Activated naive CD4-positive, alpha-beta T cell treated with anti-CD3 and anti-CD28 coated beads, Interleukin-2, amount 50 U/mL, for 72 hours (primary cell): ENCODE measurements around the gene SLC5A10. TPM values are rescaled to one million over a fixed set of nuclear protein-coding genes. Genes with fewer than 3 reads are reported as not detected.
A peak's percentile ranks its signal among the peaks of the same experiment; 100 is the strongest.
"Not testable (repeated sequence)": the region's sequence is repeated elsewhere in the genome, so short reads cannot be mapped to it uniquely, and the experiment has no call there.

Experiments used
- ATAC-seq, 2 donors: fragments of 150-1000 bp; cut with Tn5 transposase; 2 replicates each; pipeline ENCODE4 v1.10.0; 2021; ENCODE audit warnings: mild to moderate bottlenecking in 2 of 2, moderate library complexity in 2 of 2
- DNase-seq, 2 donors: peaks; one replicate each; pipeline ENCODE4 v3.0.0; 2021 to 2022; ENCODE audit warnings: low spot score in 2 of 2
- H3K27ac Mint-ChIP-seq, 2 donors: one replicate each; pipeline ENCODE4 v1.8.0; 2022; ENCODE audit warnings: mild to moderate bottlenecking in 2 of 2, mixed read lengths in 2 of 2
- H3K36me3 Mint-ChIP-seq, 2 donors: one replicate each; pipeline ENCODE4 v1.8.0; 2022; ENCODE audit warnings: mixed read lengths in 2 of 2
- H3K9me3 Mint-ChIP-seq, 2 donors: one replicate each; pipeline ENCODE4 v1.8.0; 2022; ENCODE audit warnings: mixed read lengths in 2 of 2
- total RNA-seq, 2 donors: library from RNA; stranded (reverse); gene quantifications; one replicate each; pipeline ENCODE4 v1.2.3, GENCODE V29; 2022

SLC5A10 gene
- total RNA-seq, 2 donors from 2014 or later, result not detected

GRCh38 chr17:19055447-19055846, 103.5 kb downstream of the SLC5A10 start:
- ATAC-seq, result peak; percentile 97 to 98
- H3K9me3 Mint-ChIP-seq, DNase-seq, H3K27ac Mint-ChIP-seq, H3K36me3 Mint-ChIP-seq: not testable (repeated sequence)

- DNase-seq (peak; percentile 95 to 99), ATAC-seq (peak; percentile 61 to 66)
- not testable (repeated sequence) for H3K9me3 Mint-ChIP-seq, H3K36me3 Mint-ChIP-seq
- peak overlapping the region in 1 of 2 donors; percentile 95 for H3K27ac Mint-ChIP-seq
Observed at GRCh38 chr17:19062009-19062717, 110.2 kb downstream of the SLC5A10 start.

GRCh38 chr17:19062718-19063325, 110.9 kb downstream of the SLC5A10 start:
- ATAC-seq, result peak; percentile 74 to 83
- not testable (repeated sequence) for DNase-seq, H3K36me3 Mint-ChIP-seq, H3K9me3 Mint-ChIP-seq
- H3K27ac Mint-ChIP-seq, result peak overlapping the region; percentile 97 to 100

GRCh38 chr17:19063326-19063956, 111.5 kb downstream of the SLC5A10 start:
- not testable (repeated sequence) for H3K9me3 Mint-ChIP-seq, H3K36me3 Mint-ChIP-seq
- DNase-seq (peak; percentile 91 to 94), ATAC-seq (peak; percentile 33 to 64)
- peak overlapping the region; percentile 97 to 100 for H3K27ac Mint-ChIP-seq

GRCh38 chr17:19064378-19064777, 112.4 kb downstream of the SLC5A10 start:
- not testable (repeated sequence) for H3K36me3 Mint-ChIP-seq, ATAC-seq, H3K27ac Mint-ChIP-seq, H3K9me3 Mint-ChIP-seq, DNase-seq

- not testable (repeated sequence) for H3K27ac Mint-ChIP-seq, DNase-seq
Observed at GRCh38 chr17:19070318-19071168, 118.6 kb downstream of the SLC5A10 start.

More at GRCh38 chr17:19070318-19071168, 118.6 kb downstream of the SLC5A10 start:
- H3K9me3 Mint-ChIP-seq, H3K36me3 Mint-ChIP-seq: not testable (repeated sequence)
- ATAC-seq, result peak; percentile 97 to 98

Other genes with a start within 250 kb of the SLC5A10 start
- not detected for gene FBXW10, start 208.1 kb upstream of the SLC5A10 start, total RNA-seq
- gene TVP23B, start 171.0 kb upstream of the SLC5A10 start, total RNA-seq, result 10 to 100 TPM; 23.4 to 27.3 TPM
- 10 to 100 TPM; 28.1 to 45.4 TPM for gene PRPSAP2, start 94.0 kb upstream of the SLC5A10 start, total RNA-seq
- 10 to 100 TPM in 1 of 2 donors, 1 to 10 TPM in 1; 9.4 to 13.7 TPM for gene FAM83G, start 52.6 kb downstream of the SLC5A10 start, total RNA-seq
- gene GRAP, start 94.8 kb downstream of the SLC5A10 start, total RNA-seq, result 10 to 100 TPM; 12.7 to 13.7 TPM
- gene GRAPL, start 175.4 kb downstream of the SLC5A10 start, total RNA-seq, result 1 to 10 TPM; 8.1 to 9.4 TPM